Middle frontal gyrus (tissue), 1 donor: ENCODE measurements around the gene PTPRN2.
"Not testable (repeated sequence)": the region's sequence is repeated elsewhere in the genome, so short reads cannot be mapped to it uniquely, and the experiment has no call there.

ENCODE experiments used
- DNase-seq: peaks from one replicate; pipeline ENCODE4 v3.0.0-alpha.2; 2015; ENCODE audit warnings: low spot score; ENCODE audit errors: extremely low spot score

The PTPRN2 gene

DNA sequence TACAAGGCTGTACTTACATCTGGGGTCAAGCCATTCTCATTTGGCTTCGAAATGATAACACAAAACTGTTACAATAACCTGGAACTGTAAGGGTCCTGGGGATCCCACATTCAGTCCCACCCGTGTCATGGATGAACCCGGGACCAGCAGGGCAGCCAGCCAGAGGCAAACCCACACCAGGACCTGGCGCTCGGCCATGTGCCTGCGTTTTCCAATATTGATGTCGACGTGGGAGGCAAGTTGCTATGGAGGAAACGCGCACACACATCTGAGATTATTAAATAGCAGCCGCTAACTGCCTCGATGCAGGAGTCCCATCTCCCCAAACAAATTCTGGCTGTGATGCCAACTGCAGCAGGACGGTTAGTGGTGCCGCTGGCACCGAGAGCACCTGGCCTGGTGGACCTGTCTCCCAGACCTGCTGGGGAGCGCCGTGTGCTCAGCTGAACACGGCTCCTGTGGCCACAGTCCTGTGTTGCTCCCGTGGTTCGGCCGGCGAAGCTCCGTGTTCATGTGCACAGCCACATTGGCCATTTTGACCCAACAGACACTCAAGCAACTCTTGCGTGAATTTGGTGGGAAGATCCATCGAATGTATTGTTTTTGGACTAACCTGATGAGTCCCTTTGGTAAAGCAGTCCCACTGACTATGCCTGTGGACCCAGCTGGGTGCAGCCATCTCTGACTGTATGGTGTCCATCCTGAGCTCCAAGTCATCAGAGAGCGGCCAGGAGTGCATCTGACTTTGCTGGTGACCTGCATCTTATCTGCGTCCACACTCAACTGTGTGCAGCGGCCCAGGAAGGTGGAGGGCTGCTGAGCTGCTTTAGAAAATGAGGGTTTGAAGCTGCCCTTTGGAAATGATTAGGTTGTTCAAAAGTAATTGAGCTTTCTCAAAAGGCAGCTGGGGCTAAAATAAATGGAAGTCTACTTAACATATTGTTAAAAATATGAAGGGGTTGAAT, 852.7 kb downstream of the PTPRN2 start:
- DNase-seq = no peak

- DNase-seq = not testable (repeated sequence)
Observed at GRCh38 chr7:157733760-157734395, 853.7 kb downstream of the PTPRN2 start.

- no peak for DNase-seq
Observed at GRCh38 chr7:157731126-157731525, 856.5 kb downstream of the PTPRN2 start.

GRCh38 chr7:157730614-157731013, 857.0 kb downstream of the PTPRN2 start:
- no peak for DNase-seq

GRCh38 chr7:157729566-157729965, 858.1 kb downstream of the PTPRN2 start:
- no peak for DNase-seq

- no peak for DNase-seq
Observed at GRCh38 chr7:157727964-157728615, 859.5 kb downstream of the PTPRN2 start.

GRCh38 chr7:157726764-157727163, 860.9 kb downstream of the PTPRN2 start:
- no peak for DNase-seq

- DNase-seq = not testable (repeated sequence)
Observed at GRCh38 chr7:157725312-157725711, 862.3 kb downstream of the PTPRN2 start.

DNA sequence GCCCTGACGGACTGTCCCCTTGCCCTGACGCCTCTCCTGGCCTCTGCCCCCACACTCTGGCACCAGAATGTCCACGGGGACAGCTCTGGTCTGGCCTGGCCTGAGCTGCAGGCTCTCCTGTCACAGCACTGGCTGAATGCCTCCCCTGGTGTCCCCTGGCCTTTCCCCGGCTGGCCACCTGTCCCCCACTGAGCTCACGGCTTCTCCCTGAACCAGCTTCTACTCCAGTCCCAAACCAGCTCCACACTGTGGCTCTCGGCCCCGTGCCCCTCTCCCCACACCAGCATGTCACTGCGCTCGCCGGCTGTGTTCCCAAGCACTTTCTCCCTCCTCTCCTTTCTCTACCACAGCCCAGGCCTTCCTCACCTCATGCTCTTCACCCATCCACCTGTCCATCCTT, 864.4 kb downstream of the PTPRN2 start:
- DNase-seq = no peak

GRCh38 chr7:157722137-157723060, 865.2 kb downstream of the PTPRN2 start:
- no peak for DNase-seq

GRCh38 chr7:157721468-157722136, 866.0 kb downstream of the PTPRN2 start:
- no peak for DNase-seq

- DNase-seq = no peak
Observed at GRCh38 chr7:157719705-157720655, 867.6 kb downstream of the PTPRN2 start.

- DNase-seq = no peak
Observed at GRCh38 chr7:157719008-157719682, 868.5 kb downstream of the PTPRN2 start.

- DNase-seq = no peak
Observed at GRCh38 chr7:157718303-157719007, 869.2 kb downstream of the PTPRN2 start.

- no peak for DNase-seq
Observed at GRCh38 chr7:157717211-157718174, 870.1 kb downstream of the PTPRN2 start.

DNA sequence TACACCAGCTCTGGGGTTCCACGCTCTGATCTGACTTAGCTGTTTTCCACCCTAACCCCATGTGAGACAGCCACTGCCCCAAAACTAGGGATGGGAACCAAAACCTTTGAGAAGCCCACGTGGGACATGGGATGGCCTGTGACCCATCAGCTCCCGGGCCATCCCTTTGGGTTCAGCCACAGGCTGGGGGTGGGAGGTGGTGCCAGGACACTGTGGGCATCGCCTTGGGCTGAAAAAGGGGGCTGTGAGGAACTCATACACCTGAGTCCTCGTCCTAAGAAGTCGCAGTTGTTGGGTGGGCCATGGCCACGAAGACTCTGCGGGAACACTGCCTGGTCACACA, 871.7 kb downstream of the PTPRN2 start:
- no peak for DNase-seq
